GM19395 (cell line): ENCODE data around the gene PIK3CB.
A peak's percentile ranks its signal among the peaks of the same experiment; 100 is the strongest.
"Not testable (repeated sequence)": the region's sequence is repeated elsewhere in the genome, so short reads cannot be mapped to it uniquely, and the experiment has no call there.

Experiments
- ATAC-seq: cut with Tn5 transposase; IDR thresholded peaks from one replicate; pipeline ENCODE4 v1.9.1; 2021; ENCODE audit warnings: mild to moderate bottlenecking, moderate library complexity; ENCODE audit not compliant: unreplicated experiment

PIK3CB gene

DNA sequence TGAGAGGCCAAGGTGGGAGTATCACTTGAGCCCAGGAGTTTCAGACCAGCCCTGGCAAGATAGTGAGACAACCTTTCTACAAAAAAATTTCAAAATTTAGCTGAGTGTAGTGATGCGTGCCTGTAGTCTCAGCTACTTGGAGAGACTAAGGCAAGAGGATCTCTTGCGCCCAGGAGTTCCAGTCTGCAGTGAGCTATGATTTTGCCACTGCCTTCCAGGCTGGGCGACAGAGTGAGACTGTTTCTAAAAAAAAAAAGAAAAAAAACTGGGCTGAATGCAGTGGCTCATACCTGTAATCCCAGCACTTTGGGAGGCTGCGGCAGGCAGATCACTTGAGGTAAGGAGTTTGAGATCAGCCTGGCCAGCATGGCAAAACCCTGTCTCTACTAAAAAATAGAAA lies 14.0 kb upstream of the PIK3CB start:
- ATAC-seq, result no peak

DNA sequence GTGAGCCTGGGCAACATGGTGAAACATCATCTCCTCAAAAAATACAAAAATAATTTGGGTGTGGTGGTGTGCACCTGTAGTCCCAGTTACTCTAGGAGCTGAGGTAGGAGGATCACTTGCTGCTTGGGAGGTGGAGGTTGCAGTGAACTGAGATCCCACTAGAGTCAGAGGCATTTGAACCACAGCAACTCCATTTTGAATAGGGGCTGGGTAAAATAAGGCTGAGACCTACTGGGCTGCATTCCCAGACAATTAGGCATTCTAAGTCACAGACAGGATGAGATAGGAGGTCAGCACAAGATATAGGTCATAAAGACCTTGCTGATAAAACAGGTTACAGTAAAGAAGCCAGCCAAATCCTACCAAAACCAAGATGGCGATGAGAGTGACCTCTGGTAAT lies 12.1 kb upstream of the PIK3CB start:
- not testable (repeated sequence) for ATAC-seq

- no peak for ATAC-seq
Observed at GRCh38 chr3:138846262-138846791, 11.6 kb upstream of the PIK3CB start.

DNA sequence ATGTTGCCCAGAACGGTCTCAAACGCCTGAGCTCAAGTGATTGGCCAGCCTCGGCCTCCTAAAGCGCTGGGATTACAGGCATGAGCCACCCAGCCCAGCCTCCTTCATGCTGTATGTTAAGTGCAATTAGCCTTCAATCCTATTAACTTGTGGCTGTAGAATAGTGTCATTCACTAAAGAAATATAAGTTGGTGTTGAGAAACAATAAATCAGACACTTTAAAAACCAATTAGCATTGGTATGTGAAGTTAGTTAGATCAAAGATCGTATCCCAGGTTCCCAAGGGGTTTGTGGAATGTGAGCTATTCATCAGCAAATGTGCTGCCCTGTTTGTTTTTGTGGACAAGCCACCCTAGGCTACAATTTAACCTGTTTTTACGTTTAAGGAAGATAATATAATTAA lies 11.0 kb upstream of the PIK3CB start:
- ATAC-seq, result no peak

GRCh38 chr3:138845181-138845601 lies 10.5 kb upstream of the PIK3CB start:
- no peak for ATAC-seq

GRCh38 chr3:138842483-138843188 lies 7.9 kb upstream of the PIK3CB start:
- ATAC-seq, result peak; percentile 93

GRCh38 chr3:138838385-138838784 lies 3.7 kb upstream of the PIK3CB start:
- not testable (repeated sequence) for ATAC-seq

DNA sequence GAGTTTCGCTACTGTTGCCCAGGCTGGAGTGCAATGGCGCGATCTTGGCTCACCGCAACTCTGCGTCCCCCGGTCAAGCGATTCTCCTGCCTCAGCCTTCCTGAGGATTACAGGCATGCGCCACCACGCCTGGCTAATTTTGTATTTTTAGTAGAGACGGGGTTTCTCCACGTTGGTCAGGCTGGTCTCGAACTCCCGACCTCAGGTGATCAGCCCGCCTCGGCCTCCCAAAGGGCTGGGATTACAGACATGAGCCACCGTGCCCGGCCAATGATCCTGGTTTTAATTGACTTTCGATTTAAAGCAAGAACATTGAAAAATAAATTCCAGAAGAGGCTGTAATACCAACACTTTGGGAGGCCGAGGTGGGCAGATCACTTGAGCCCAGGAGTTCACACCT lies 1.1 kb upstream of the PIK3CB start:
- ATAC-seq, result not testable (repeated sequence)

DNA sequence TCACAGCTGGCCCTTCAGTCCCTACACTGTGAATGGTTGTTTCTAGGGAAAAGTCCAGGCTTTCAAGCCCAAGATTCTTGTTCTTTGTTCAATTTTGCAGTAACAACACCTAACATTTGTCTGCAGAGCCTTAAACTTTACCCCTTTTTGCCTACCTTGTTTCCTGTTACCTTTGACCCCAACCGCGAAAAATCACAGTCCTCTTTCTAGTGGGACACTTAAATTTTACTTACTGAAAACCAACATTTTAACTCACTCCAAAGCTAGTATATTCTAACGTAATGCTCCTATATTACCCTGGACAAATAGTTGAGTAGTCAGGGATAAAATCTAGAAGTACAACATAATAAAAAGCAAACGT lies 649 bp upstream of the PIK3CB start:
- ATAC-seq, result no peak

DNA sequence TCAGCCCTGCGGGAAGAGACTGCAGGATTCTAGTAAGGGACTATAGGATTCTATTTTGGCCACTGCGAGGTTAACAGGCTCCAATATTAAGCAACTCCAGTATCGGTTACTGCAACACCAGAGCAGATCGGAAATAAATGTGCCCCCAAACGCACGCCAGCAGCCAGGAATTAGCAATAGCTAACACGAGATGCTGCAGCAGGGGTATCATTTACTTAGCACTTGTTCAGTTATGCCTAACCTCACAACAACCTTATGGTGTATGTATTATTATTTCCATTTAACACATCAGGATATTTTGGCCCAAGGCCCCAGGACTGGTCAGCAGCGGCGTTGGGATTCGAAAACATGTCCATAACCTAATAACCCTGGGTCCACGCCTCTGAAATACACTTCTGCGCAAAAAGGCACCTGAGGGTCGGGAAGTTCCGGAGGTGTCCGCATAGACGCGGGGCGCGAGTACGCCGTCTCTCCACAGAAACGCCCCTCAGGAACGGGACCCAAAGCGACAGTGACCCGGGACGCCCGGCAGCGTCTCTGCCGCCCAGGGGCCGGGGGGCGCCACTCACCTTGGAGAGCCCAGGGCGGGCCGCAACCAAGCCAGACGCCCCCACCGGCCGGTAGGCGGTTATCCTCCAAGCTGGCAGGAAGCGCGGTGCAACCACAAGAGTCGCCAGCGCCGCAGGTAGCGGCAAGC lies 681 bp downstream of the PIK3CB start:
- peak; percentile 59 for ATAC-seq

DNA sequence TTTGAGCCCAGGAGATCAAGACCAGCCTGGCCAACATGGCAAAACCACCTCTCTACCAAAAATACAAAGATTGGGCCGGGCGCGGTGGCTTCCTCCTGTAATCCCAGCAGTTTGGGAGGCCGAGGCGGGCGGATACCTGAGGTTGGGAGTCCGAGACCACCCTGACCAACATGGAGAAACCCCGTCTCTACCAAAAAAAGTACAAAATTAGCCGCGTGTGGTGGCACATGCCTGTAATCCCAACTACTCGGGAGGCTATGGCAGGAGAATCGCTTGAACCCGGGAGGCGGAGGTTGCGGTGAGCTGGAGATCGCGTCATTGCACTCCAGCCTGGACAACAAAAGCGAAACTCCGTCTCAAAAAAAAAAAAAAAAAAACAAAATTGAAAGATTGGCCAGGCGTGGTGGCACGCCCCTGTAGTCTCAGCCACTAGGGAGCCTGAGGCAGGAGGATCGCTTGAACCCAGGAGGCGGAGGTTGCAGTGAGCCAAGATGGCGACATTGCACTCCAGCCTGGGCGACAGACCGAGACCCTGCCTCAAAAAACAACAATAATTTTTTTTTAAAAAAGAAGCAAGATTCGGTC lies 2.2 kb downstream of the PIK3CB start:
- ATAC-seq, result not testable (repeated sequence)

DNA sequence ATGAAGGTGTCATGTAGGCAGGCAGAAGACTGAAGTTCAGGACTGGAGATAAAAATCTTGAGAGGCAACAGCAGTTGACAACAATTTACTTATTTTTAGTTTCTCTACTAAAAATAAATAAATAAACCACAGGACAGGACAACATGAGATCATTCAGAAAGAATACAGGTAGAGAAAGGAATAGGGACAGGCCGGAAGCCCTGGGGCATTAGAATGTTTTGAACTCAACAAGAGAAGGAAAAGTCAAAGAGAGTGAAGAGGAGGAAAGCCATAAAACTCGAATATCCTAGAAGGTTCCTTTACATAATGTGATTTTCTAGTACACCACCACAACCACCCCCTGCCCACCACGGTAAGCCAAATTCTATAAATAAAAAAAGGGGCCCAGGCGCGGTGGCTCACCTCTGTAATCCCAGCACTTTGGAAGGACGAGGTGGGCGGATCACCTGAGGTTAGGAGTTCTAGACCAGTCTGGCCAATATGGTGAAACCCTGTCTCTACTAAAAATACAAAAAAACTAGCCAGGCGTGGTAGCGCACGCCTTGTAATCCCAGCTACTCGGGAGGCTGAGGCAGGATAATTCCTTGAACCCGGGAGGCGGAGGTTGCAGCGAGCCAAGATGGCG lies 4.7 kb downstream of the PIK3CB start:
- ATAC-seq, result no peak

GRCh38 chr3:138829097-138829496 lies 5.6 kb downstream of the PIK3CB start:
- ATAC-seq, result no peak

GRCh38 chr3:138827222-138827621 lies 7.5 kb downstream of the PIK3CB start:
- ATAC-seq, result no peak

- ATAC-seq, result no peak
Observed at GRCh38 chr3:138825336-138825735, 9.4 kb downstream of the PIK3CB start.

GRCh38 chr3:138824114-138824506 lies 10.6 kb downstream of the PIK3CB start:
- ATAC-seq, result no peak

DNA sequence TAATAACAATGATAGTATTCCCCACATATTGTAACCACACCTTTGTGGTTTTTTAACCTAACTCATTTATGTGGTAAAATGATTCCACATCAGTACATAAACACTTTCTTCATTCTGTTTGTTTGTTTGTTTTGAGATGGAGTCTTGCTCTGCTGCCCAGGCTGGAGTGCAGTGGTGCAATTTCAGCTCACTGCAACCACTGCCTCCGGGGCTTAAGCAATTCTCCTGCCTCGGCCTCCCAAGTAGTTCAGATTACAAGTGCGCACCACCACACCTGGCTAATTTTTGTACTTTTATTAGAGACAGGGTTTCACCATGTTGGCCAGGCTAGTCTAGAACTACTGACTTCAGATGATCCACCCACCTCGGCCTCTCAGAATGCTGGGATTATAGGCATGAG lies 14.3 kb downstream of the PIK3CB start:
- not testable (repeated sequence) for ATAC-seq

- ATAC-seq, result no peak
Observed at GRCh38 chr3:138818185-138818860, 16.4 kb downstream of the PIK3CB start.

- no peak for ATAC-seq
Observed at GRCh38 chr3:138817695-138818094, 17.0 kb downstream of the PIK3CB start.

- ATAC-seq, result no peak
Observed at GRCh38 chr3:138812806-138813205, 21.9 kb downstream of the PIK3CB start.
